Activated CD8-positive, alpha-beta memory T cell treated with anti-CD3 and anti-CD28 coated beads for 4 hours (primary cell): ENCODE results near the gene IRF8.
"Not testable (repeated sequence)": the region's sequence is repeated elsewhere in the genome, so short reads cannot be mapped to it uniquely, and the experiment has no call there.

ENCODE experiments used
- DNase-seq, 2 donors: peaks; one replicate each; pipeline ENCODE4 v3.0.0-alpha.2; 2020; ENCODE audit warnings: low read depth in 2 of 2

The IRF8 gene

DNA sequence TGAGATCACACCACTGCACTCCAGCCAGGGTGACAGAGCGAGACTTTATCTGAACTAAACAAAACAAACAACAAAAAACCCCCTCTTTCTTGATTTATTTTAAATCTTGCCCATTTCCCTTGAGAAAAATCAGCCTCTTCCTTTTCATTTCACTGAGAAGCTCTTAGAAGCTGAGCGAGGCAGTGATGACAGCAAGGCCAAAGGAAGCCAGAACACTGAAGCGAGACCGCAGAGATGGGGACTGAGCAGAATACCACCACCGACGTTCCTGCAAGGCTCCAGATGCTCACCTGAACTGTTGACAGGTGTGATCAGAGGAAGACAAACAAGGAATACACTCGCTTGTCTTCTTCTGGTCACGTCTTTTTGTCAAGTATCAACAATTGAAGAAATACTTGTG, 30.5 kb upstream of the IRF8 start:
- no peak for DNase-seq

- no peak for DNase-seq
These were observed 29.8 kb upstream of the IRF8 start for GRCh38 chr16:85869206-85869605.

GRCh38 chr16:85869785-85870558, 29.0 kb upstream of the IRF8 start:
- DNase-seq, result no peak

GRCh38 chr16:85871756-85872155, 27.2 kb upstream of the IRF8 start:
- DNase-seq, result no peak

DNA sequence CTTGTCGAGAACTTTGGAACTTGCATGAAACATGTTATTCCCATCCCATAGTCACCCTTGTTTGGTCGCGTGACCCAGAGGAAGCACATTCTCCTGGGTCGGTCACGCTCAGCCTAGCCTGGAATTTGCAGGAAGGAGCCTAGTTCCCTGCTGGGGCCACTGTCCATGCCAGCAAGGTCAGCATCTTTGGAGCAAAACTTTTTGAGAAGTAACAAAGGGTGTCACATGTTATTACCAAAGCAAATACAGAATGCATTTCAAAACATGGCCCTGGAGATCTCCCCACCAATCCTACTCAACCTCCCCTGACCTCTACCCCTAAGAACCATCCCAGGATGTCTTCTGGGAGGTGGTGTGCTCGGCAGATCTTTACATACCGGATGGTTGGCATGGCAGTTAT, 26.2 kb upstream of the IRF8 start:
- DNase-seq, result no peak

GRCh38 chr16:85873153-85873552, 25.8 kb upstream of the IRF8 start:
- DNase-seq, result no peak

- DNase-seq, result not testable (repeated sequence)
These were observed 24.9 kb upstream of the IRF8 start for GRCh38 chr16:85874031-85874430.

DNA sequence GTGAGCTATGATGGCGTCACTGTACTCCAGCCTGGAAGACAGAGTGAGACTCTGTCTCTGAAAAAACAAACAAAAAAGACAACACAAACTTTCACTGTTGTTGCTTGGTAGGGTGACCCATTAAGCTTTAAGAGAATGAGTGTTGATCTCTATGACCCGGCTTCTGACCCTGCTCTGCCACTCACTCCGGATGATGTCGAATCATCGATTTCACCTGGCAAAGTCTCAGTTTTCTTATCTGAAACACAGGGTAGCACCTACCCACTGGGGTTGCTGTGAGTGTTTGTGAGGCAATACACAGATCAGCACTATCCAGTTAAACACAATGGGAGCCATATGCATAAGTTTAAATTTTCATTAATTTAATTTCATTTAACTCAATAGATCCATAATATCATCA, 20.6 kb upstream of the IRF8 start:
- no peak for DNase-seq

- no peak for DNase-seq
These were observed 20.1 kb upstream of the IRF8 start for GRCh38 chr16:85878875-85879274.

DNA sequence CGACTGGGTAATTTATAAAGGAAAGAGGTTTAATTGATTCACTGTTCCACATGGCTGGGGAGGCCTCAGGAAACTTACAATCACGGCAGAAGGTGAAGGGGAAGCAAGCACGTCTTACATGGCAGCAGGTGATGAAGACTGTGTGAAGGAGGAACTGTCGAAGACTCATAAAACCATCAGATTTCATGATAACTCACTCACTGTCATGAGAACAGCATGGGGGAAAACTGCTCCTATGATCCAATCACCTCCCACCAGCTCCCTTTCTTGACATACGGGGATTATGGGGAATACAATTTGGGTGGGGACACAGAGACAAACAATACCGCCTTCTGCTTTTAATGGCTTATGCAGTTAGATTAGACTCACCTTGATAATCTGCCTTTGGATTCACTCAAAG, 19.4 kb upstream of the IRF8 start:
- DNase-seq, result no peak

- DNase-seq, result no peak
These were observed 18.8 kb upstream of the IRF8 start for GRCh38 chr16:85879975-85880831.

DNA sequence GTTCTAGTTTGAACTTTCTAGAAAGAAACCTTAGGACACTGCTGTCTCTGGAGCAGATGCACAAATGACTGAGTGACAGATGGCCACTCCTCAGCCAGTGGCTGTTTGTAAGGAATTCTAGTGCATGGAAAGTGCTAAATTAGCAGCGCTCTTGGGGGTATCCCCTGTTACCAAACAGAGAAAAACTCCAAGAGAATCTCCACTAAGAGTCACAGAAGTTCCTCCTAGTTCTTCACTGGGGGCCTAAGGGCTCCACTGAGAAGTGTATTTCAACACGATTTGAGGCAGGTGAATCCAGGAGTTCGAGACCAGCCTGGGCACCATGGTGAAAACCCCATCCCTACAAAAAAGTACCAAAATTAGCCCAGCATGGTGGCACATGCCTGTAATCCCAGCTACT, 18.1 kb upstream of the IRF8 start:
- DNase-seq, result no peak

DNA sequence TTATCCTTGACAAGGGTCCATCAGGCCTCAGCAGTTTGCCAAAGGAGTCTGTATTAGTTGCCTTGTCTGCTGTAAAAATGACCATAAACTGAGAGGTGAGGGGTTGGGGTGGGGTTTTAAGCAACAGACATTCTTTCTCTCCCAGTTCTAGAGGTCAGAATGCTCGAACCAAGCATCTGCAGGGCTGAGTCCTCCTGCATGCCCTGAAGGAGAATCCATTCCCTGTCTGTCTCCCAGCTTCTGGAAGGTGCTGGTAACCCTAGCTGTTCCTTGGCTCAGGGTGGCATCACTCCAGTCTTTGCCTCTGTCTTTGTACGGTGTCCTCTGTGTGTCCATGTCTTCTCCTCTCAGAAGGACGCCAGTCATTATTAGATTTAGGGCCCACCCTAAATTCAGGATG, 17.5 kb upstream of the IRF8 start:
- DNase-seq, result no peak

DNA sequence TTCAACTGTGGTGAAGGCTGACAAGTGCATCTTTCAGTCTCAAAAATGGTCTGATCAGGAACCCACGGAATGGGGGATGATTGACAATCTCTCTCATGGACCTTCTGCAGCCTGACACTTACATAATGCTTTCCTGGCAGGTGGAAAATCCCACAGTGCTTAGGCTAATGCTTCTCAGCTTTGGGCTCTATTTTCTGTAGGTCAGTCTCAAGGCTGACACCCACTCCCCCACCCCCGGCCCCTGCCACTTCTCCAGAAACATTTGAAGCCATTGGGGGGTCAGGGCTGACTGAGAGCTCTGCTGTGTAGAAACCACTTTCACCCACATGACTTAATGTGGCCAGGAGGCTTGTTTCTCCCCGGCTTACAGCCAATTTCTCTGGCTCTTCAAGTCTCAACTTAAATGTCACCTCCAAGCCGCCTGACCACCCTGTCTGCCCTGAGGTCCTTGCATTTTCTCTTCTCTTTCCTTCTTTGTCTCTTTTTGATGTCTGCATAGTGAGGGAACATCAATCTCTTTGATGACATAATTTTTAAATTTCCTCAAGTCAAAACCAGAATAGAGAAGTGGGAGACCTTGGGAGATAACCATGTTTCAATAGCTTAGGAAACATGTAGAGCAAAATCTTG, 16.7 kb upstream of the IRF8 start:
- no peak for DNase-seq

DNA sequence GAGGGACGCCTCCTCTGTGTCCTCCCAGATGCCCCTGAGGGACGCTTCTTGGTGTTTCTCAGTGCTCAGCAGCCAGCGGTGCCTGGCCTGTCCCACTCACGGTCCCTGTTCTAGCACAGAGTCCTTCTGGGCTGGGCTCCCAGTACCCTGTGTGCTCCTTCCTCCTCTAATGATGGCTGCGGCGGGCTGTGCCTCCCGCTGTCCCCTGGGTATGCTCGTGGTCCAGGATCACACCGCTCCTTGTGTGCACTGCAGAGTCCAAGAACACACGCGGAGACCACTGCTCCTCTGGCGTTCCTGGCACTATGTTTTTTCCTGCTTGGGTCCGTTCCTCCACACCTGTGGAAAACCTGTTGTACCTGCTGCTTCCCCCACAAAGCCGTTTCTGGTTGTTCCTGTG, 15.1 kb upstream of the IRF8 start:
- DNase-seq, result no peak

DNA sequence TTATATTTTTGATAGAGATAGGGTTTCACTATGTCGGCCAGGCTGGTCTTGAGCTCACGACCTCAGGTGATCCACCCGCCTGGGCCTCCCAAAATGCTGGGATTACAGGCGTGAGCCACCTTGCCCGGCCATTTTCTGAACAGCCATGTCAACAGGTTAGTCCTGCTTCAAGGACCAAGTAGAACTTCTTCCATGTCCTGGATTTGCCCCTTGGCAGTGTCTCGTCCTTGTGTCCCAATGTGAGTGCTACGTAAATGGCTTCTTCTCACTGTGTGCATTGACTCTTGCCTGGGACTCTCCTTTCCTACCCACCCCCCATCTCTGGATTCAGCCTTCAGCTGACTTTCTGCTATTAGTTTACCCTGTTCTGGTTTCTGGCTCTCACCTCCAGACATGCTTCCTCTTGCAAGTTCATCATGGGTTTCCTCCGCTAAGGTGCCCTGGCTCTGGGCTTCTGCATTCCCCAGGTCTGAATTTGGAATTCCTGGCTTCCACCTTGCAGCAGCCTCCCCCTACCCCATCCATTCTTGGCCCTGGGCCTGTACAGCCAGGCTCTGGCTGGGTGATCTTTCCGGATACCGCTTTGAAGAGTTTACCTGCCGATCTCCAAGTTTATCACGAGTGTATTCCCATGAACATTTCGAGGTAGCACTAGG, 14.0 kb upstream of the IRF8 start:
- DNase-seq, result no peak

GRCh38 chr16:85885537-85885936, 13.4 kb upstream of the IRF8 start:
- DNase-seq, result no peak

DNA sequence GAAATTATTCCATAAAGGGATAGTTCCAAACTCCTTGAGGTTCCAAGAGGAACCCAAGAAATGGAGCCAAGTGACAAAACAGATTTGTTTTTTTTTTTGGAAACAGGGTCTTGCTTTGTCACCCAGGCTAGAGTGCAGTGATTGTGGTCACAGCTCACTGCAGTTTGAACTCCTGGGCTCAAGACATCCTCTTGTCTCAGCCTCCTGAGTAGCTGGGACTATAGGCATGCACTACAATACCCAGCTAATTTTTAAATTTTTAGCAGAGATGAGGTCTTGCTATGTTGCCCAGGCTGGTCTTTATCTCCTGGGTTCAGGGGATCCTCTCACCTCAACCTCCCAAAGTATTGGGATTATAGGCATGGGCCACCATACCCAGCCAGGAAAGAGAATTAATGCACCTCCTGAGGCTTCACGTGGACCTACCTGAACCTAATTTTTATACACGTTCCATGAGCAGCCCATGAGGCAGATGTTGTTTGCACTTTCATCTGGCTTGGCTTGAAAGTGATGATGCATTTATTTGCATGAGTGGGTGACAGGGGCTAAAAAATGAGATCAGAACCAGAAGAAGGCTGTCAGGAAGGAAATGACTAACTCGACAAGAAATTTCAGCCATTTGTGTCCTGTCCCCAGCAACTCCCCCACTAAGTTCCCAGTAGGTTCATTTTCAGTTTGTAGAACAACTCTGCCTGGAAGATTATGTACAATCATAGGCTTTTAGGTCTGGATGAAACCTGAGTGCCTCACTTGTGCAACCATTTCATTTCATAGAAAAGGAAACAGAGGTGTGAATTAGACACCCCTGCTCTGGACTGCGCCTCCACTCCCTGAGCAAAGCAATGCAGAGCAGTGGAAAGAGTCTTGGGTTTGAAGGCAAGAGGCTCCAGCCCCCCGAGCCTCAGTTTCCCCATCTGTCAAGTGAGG, 10.3 kb upstream of the IRF8 start:
- no peak for DNase-seq

DNA sequence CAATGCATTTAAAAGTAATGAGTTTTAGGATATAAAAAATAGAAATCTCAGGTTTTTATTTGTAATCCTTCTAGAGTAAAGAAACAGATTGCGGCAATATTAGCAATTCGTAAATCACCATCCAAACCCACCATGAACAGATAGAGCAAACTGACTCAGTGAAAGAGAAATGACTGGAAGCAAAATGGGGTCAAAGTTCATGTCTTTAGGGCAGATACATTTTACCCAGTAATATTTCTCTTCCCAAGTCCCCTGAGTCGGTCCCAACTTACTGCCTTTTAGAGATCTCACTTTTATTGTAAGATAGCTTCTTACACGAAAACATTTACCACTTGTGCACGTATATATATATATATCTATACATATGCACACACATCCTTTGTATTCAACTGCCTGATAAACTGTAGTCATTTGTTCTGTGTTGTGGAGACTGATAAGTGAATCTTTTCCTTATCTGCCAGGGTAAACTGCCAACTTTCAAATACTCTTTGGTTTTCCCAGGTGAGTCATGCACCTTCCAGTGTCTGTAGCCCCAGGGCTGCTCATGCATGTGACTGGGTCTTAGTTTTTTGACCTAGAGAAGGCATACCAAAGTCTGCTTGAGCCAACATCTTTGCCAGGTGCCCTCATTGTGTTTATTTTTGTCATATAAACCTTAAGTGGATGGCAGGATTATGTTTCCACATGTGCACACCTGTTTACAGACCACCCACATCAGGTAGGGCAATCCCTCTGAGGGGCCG, 7.8 kb upstream of the IRF8 start:
- DNase-seq, result no peak

DNA sequence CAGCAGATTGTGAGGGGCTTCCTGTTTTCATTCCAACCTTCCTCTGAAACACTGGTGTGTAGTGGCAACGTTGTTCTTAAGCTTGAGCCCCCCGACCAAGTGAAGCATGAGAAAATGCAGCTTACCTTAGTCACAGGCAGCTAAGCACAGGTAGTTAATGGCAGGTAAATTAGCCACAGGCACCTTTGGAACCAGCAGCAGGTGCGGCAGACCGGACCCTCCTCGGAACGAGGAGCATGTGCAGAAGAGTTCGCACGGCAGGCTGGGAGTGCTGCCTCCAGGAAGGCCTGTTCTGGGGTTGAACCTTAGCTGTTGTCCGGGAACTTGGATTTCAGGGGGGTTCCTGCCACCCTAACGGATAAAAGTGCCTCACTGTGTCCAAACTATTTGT, 7.2 kb upstream of the IRF8 start:
- DNase-seq, result no peak
